Measurements from ENCODE around the gene RABL3.
"Not testable (repeated sequence)": the region's sequence is repeated elsewhere in the genome, so short reads cannot be mapped to it uniquely, and the experiment has no call there.

Gene RABL3

DNA sequence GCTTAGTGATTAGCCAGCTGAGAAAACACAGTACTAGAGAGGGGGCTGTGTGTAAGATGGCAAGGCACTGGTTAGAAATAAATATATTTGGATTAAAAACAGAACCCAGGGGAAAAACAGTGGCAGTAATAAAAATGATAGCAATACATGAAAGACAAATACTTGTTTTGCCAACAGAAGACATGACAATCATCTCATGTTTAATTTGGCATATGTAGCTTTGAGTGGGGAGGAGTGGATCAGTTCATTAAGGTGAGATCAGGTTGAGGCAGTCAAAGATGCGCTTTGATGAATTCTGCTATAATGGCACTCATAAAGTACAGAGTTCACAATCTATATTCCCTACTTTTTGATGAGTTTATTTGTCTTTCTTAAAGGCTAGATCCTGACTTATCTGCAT, 56.9 kb downstream of the RABL3 start:
- Mint-ChIP-seq H3K36me3 (ENCODE audit: insufficient read depth) (no peaks in the 10 kb centered on the region), H3K4me3 (no peak overlapping the region), H3K4me1 (ENCODE audit: low read depth in 2 of 2) (no peaks in the 10 kb centered on the region), H3K9me3 (no peaks in the 10 kb centered on the region), H3K27me3 (no peaks in the 10 kb centered on the region), H3K27ac (no peak overlapping the region)
- DNase-seq (no peak), ATAC-seq (replicated peaks) (no peak)

DNA sequence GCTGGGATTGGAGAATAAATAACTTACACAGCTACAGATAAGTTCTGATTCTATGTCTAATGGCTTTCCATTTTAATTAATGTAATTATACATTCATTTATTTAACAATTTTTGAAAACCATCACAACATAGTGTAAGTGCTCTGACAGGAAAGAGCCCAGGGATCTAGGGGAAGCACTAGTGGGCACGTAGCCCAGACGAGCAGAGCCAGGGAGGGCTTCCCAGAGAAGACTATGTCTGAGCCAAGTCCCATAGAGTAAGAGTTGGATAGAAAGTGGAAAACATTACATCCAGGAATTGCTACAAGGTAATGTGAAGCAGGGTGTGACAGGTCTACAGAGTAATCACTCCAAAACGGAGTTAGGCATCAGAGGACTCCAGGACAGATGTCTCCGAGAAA, 57.4 kb downstream of the RABL3 start:
- ATAC-seq (replicated peaks) = no peak
- Mint-ChIP-seq H3K4me3 (no peak overlapping the region), H3K27ac (peak overlapping the region in 1 of 2 donors; percentile 6), H3K27me3 (no peaks in the 10 kb centered on the region), H3K4me1 (ENCODE audit: low read depth in 2 of 2) (no peaks in the 10 kb centered on the region), H3K9me3 (no peaks in the 10 kb centered on the region), H3K36me3 (ENCODE audit: insufficient read depth) (no peaks in the 10 kb centered on the region)
- DNase-seq = no peak

DNA sequence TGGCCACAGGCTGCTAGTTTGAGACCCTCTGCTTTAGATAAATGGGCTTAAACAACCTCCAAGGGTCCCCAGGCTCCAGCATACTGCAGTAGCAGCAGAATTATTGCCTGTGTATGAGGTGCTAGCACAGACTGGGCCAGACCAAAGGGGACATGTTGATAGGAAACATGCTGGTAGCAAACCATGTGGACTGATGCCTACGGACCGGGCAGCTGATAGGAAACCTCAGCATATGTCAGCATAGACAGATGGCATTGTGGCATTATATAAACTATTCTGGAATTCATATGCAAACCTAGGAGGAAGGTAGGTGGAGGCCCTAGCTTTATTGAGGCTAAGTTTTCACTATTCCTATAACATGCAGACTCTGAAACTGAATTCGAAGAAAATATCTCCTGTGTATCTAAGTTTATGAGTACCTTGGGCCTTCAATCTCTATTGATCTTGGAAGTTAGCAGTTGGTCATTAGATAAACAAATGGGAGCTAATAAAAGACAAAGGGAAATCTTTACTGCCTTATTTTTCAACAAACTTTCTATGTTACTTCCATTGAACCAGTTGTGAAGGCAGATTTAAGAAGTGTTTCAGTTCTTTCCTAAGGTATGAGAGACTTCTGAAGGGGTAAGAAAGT, 58.5 kb downstream of the RABL3 start:
- H3K27ac Mint-ChIP-seq = no peak overlapping the region

DNA sequence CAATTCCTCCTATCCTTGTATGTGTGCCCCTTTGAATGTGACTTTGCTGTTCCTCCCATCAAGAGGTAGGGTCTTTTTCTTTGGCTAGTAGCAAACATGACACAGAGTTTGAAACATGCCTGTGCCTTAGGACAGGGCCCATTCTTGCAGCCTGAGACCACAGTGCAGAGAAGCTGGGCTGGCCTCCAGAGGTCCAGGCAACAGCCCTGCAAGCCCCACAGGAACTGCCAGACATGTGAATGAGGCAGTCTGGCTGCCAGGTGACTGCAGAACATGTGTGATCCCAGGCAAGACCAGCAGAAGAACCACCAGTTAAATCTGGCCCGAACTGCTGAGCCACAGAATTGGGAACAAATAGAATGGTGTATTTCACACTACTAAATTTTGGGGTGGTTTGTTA, 59.1 kb downstream of the RABL3 start:
- Mint-ChIP-seq H3K4me1 (ENCODE audit: low read depth in 2 of 2) (peaks cover 0 to 2% of the 10 kb centered on the region in 2 donors), H3K4me3 (no peak overlapping the region), H3K36me3 (ENCODE audit: insufficient read depth) (no peaks in the 10 kb centered on the region), H3K27me3 (peaks cover 0 to 7% of the 10 kb centered on the region in 2 donors), H3K9me3 (no peaks in the 10 kb centered on the region), H3K27ac (peak overlapping the region in 1 of 2 donors; percentile 2)
- DNase-seq (no peak), ATAC-seq (replicated peaks) (no peak)

More for the DNA sequence above, 58.5 kb downstream of the RABL3 start:
- DNase-seq (no peak), ATAC-seq (replicated peaks) (no peak)
- H3K9me3 Mint-ChIP-seq = no peaks in the 10 kb centered on the region
- H3K27me3 Mint-ChIP-seq = peaks cover 0 to 7% of the 10 kb centered on the region in 2 donors
- no peaks in the 10 kb centered on the region for H3K4me1 Mint-ChIP-seq (ENCODE audit: low read depth in 2 of 2)
- no peak overlapping the region for H3K4me3 Mint-ChIP-seq
- no peaks in the 10 kb centered on the region for H3K36me3 Mint-ChIP-seq (ENCODE audit: insufficient read depth)

DNA sequence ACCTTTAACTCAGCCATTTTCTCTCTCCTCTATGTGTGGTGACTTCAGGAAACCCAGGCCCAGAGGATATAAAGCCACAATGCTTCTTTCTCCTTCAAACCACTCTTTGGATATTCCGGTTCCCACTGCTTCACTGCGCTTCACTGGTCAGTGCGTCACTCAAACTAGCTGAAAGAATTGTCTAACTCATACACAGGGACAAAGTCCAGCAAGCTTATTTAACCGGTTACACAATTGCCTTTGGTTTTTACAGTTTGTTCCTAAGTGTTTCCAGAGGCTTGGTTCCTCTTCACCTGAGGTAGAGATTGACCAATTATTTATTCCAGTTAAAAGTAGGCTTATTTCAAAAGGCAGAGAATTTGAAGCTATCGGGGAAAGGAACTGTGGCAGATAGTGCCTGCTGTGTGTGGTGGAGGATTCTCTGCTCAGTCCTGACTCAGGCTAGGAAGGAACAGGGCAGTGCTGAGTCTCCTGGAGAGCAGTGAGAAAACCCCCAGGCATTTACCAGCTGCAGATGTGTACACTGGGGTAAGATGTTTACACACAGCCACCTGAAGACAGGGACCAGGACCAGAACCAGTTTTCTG, 60.1 kb downstream of the RABL3 start, which contains the start of gene HGD:
Gene HGD (minus strand): TSS at position 145 of the 587 bp plus-strand sequence. CDS start 128 bp downstream, at position 17.
- H3K27ac Mint-ChIP-seq = peak within 1 kb of the TSS in 1 of 2 donors; percentile 65
- DNase-seq = no peak
- H3K9me3 Mint-ChIP-seq = peaks cover 0 to 3% of the 10 kb centered on the region in 2 donors
- peaks cover 0 to 2% of the 10 kb centered on the region in 2 donors for H3K4me1 Mint-ChIP-seq (ENCODE audit: low read depth in 2 of 2)
- H3K27me3 Mint-ChIP-seq = peaks cover 9 to 11% of the 10 kb centered on the region in 2 donors
- ATAC-seq (replicated peaks) = no peak
- no peak within 1 kb of the TSS for H3K4me3 Mint-ChIP-seq
- no peaks in the 10 kb centered on the region for H3K36me3 Mint-ChIP-seq (ENCODE audit: insufficient read depth)

DNA sequence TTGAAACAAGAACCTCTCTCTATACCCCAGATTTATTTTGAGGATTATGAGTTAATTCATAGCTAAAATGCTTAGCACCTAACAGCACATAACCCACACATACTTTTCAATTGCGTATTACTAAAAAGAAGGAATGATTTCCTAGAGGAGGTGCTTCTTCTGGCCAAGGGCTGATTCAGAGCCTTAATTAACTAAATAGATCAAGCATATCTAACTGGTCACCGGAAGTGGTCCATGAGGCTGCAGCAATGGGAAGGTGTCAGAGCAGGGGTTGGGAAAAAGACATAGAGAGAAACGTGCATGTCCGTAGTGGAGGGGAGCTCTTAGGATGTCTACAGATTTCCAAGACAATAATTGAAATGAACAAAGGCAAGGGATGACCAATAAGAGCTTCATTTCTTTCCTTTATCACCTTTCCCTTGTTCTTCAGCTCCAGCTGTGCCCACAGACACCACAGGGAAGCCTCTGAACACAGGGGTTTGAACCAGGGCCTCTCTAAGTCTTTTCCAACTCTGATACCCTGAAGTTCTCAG, 60.7 kb downstream of the RABL3 start:
- Mint-ChIP-seq H3K27ac (no peak overlapping the region), H3K9me3 (peaks cover 0 to 3% of the 10 kb centered on the region in 2 donors), H3K36me3 (ENCODE audit: insufficient read depth) (no peaks in the 10 kb centered on the region), H3K4me1 (ENCODE audit: low read depth in 2 of 2) (peaks cover 0 to 2% of the 10 kb centered on the region in 2 donors), H3K27me3 (peaks cover 13 to 17% of the 10 kb centered on the region in 2 donors), H3K4me3 (no peak overlapping the region)
- ATAC-seq (replicated peaks) (no peak), DNase-seq (no peak)

DNA sequence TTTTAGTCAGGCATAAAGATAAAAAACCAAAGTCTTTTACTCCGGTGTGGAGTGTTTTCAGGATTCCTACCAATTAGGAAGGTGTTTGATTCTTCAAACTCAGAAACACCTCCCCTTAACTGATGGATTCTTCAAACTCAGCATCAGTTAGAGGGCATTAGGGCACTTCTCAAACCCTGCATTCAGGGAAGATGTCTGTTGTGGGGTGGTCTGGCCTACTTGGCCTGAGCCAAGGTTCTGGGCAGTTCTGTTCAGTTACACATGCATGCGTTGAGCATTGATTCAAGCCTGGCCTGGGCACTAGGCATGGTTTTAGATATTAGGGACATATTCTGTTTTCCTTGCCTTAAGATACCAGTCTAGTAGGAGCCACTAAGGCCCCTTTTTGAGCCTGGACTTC, 61.3 kb downstream of the RABL3 start:
- ATAC-seq (replicated peaks) (no peak), DNase-seq (no peak)
- Mint-ChIP-seq H3K9me3 (peaks cover 0 to 3% of the 10 kb centered on the region in 2 donors), H3K4me1 (ENCODE audit: low read depth in 2 of 2) (peaks cover 0 to 2% of the 10 kb centered on the region in 2 donors), H3K27ac (no peak overlapping the region), H3K4me3 (no peak overlapping the region), H3K36me3 (ENCODE audit: insufficient read depth) (no peaks in the 10 kb centered on the region), H3K27me3 (peaks cover 19 to 23% of the 10 kb centered on the region in 2 donors)

DNA sequence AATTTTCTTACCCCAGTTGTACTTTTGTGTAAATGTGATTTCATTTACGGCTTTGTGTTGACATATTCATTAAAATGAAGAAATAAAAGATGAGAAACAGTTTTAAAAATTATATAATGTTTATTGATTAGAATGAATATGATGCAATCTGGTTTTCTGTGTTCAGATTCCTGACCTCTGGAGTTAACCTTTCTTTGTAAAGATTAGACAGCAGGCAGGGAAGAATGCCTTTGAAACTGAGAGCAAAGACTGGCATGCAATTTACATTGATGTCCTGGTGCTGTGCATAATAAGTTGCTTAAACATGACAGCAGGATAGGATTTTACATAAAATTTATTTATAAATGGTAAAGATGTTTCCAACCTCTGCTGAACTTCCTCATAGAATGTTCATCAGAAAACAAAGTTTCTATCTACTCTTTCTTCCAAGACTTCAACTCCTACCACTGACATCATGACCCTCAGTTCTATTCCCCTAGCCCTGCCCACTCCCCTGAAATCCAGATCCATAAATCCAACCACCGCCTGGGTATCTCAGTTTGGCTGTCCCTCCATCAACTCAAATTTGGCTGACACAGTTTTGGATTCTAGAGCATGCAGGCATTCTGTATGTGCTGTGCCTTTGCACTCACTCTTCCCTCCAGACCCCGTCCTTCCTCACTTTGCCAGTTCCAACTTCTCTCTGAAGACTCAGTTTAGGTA, 62.0 kb downstream of the RABL3 start:
- Mint-ChIP-seq H3K4me3 (no peak overlapping the region), H3K27ac (no peak overlapping the region), H3K9me3 (peaks cover 0 to 3% of the 10 kb centered on the region in 2 donors), H3K36me3 (ENCODE audit: insufficient read depth) (no peaks in the 10 kb centered on the region), H3K4me1 (ENCODE audit: low read depth in 2 of 2) (peaks cover 0 to 2% of the 10 kb centered on the region in 2 donors), H3K27me3 (peaks cover 26 to 30% of the 10 kb centered on the region in 2 donors)
- ATAC-seq (replicated peaks) = no peak
- no peak for DNase-seq

DNA sequence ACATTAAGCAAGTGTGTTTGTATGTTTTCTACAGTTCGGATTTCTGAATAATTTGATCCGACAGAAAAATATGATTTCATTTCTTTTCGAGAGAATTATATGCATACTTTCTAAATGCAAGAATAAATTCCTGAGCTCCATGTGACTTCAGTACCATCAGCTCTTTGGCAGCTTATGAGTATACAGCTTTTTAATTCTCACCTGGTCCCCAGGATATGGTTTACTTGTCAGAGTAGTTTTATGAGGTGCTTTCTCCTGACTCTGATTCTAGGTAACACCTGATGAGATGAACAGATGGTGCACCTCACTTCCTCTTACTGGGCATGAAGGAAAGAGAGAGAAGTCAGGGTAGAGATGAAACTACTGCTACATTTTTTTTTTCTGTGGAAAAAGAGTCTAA, 63.3 kb downstream of the RABL3 start:
- Mint-ChIP-seq H3K27me3 (peaks cover 31 to 39% of the 10 kb centered on the region in 2 donors), H3K4me1 (ENCODE audit: low read depth in 2 of 2) (peaks cover 0 to 2% of the 10 kb centered on the region in 2 donors), H3K36me3 (ENCODE audit: insufficient read depth) (no peaks in the 10 kb centered on the region), H3K27ac (no peak overlapping the region), H3K9me3 (peaks cover 0 to 3% of the 10 kb centered on the region in 2 donors), H3K4me3 (no peak overlapping the region)
- DNase-seq = no peak
- ATAC-seq (replicated peaks) = no peak

DNA sequence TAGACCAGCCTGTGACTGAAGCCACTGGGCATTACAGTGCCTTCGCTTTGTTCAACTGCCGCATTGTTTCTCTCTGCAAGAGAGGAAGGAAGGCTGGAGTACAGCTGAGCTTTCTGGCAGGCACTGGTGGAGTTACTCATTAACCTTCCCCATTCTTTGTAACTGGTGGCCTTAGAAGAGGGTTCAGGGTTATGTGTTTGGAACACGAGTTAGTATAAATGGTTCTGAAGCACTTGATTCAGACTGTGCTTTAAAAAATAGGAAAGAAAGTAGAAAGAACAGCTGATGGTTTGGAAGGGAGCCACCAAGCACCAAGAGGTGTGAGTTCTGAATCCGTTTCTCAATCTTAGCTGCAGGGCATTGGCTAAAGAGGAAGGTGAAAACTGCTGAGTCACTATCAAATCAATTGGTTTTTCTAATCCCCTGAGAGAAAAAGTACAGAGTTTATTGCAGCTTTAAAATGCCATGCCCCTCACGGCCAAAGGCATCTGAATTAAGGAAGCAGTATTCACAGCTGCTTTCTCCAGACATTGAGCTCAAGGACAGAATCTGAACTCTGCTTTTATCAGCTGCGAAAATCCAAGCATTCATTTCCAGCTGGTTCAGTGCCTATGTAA, 63.9 kb downstream of the RABL3 start:
- Mint-ChIP-seq H3K27me3 (peaks cover 31 to 39% of the 10 kb centered on the region in 2 donors), H3K27ac (no peak overlapping the region), H3K4me1 (ENCODE audit: low read depth in 2 of 2) (peaks cover 0 to 2% of the 10 kb centered on the region in 2 donors), H3K36me3 (ENCODE audit: insufficient read depth) (no peaks in the 10 kb centered on the region), H3K4me3 (no peak overlapping the region), H3K9me3 (peaks cover 0 to 3% of the 10 kb centered on the region in 2 donors)
- no peak for DNase-seq
- ATAC-seq (replicated peaks) = no peak

DNA sequence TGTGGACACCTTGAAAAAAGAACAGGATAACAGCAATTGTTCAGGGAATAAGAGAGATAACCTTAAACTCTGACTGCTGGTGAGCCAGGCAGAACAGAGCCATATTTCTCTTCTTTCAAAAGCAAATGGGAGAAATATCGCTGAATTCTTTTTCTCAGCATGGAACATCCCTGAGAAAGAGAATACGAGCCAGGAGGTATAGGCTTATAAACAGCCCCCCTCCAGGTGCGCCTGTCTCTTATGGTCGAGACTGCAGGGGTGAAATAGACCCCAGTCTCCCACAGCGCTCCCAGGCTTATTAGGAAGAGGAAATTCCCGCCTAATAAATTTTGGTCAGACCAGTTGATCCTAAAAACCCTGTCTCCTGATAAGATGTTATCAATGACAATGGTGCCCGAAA, 65.1 kb downstream of the RABL3 start:
- ATAC-seq (replicated peaks) = not testable (repeated sequence)

DNA sequence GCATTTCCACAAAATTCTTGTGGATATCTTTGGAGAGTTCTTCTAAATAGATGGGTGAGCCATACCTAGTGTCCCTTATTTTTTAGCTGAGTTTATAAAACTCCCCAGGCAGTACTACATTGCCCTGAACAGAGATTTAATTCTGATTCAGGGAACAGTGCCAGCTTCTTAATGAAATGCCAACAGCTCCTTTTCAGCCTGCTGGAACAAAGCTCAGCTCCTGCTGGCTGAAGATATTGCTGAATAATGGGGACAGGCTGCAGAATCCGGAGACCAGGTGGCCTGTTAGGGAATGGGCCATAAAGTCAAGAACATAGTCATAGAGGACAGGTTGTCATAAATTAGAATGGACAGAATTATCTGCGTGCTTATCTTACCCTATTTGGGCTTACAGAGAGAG, 69.2 kb downstream of the RABL3 start:
- DNase-seq (no peak), ATAC-seq (replicated peaks) (no peak)
- H3K4me1 Mint-ChIP-seq (ENCODE audit: low read depth in 2 of 2) = no peaks in the 10 kb centered on the region
- no peaks in the 10 kb centered on the region for H3K36me3 Mint-ChIP-seq (ENCODE audit: insufficient read depth)
- H3K4me3 Mint-ChIP-seq = no peak overlapping the region
- no peak overlapping the region for H3K27ac Mint-ChIP-seq
- peaks cover 0 to 3% of the 10 kb centered on the region in 2 donors for H3K9me3 Mint-ChIP-seq
- peaks cover 25 to 38% of the 10 kb centered on the region in 2 donors for H3K27me3 Mint-ChIP-seq

More for the DNA sequence above, 65.1 kb downstream of the RABL3 start:
- not testable (repeated sequence) for H3K9me3 Mint-ChIP-seq; H3K27ac Mint-ChIP-seq; DNase-seq; H3K4me1 Mint-ChIP-seq (ENCODE audit: low read depth in 2 of 2); H3K36me3 Mint-ChIP-seq (ENCODE audit: insufficient read depth); H3K4me3 Mint-ChIP-seq
- peaks cover 31 to 39% of the 10 kb centered on the region in 2 donors for H3K27me3 Mint-ChIP-seq

DNA sequence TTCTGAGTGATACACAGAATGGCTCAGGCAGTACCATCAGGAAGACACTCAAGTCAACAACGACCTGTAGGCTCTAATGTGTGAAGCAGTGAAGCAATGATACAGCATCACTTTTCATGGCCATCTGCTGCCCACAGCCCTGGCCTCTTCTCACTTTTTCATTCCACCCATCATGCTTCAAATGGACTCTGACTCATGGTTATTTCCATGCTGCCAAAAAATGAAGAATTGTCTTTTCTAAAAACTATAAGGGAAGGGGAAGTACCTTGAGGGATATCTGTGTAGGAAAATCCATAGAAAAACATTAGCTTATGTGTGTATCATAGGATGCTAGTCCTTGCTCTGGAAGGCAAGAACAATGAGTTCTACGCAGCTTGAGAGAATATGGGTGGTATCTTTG, 71.7 kb downstream of the RABL3 start:
- no peak for ATAC-seq (replicated peaks)
- H3K36me3 Mint-ChIP-seq (ENCODE audit: insufficient read depth) = no peaks in the 10 kb centered on the region
- H3K9me3 Mint-ChIP-seq = no peaks in the 10 kb centered on the region

More for the DNA sequence above, 71.7 kb downstream of the RABL3 start:
- Mint-ChIP-seq H3K4me3 (no peak overlapping the region), H3K27me3 (peaks cover 13 to 15% of the 10 kb centered on the region in 2 donors), H3K4me1 (ENCODE audit: low read depth in 2 of 2) (no peaks in the 10 kb centered on the region), H3K27ac (no peak overlapping the region)
- DNase-seq = no peak
